Left ventricle myocardium inferior (tissue), 1 donor: ENCODE data around the gene GNB5. TPM values are rescaled to one million over a fixed set of nuclear protein-coding genes. Genes with fewer than 3 reads are reported as not detected.

Source experiments
- DNase-seq: peaks from one replicate; pipeline ENCODE4 v3.0.0-alpha.2; 2020
- H3K27ac ChIP-seq: fragments of 200-600 bp; replicated peaks from 2 replicates; pipeline ENCODE4 v1.8.0; 2021
- H3K27me3 ChIP-seq: fragments of 200-600 bp; 2 replicates; pipeline ENCODE4 v1.8.0; 2021; ENCODE audit warnings: low read depth
- H3K36me3 ChIP-seq: fragments of 200-600 bp; 2 replicates; pipeline ENCODE4 v1.8.0; 2021
- H3K4me1 ChIP-seq: fragments of 200-600 bp; 2 replicates; pipeline ENCODE4 v1.8.0; 2021
- H3K4me3 ChIP-seq: fragments of 200-600 bp; 2 replicates; pipeline ENCODE4 v1.8.0; 2021; ENCODE audit warnings: mild to moderate bottlenecking, moderate library complexity
- H3K9me3 ChIP-seq: fragments of 200-600 bp; replicated peaks from 2 replicates; pipeline ENCODE4 v1.8.0; 2021
- CTCF ChIP-seq: fragments of 200-600 bp; IDR thresholded peaks from 2 replicates; pipeline ENCODE4 v1.8.0; 2021; ENCODE audit warnings: antibody characterized with exemption, mild to moderate bottlenecking, borderline replicate concordance
- intact Hi-C: fragments of 100-400 bp; cut with micrococcal nuclease; formaldehyde crosslinking; loops from one replicate; pipeline ENCODE4 v1.11.0; 2022
- total RNA-seq: library from RNA; stranded (reverse); fragmentation: NEBNext Ultra II Directional; extraction: Animal tissue kit (Norgen Biotek cat#: 25700); gene quantifications from one replicate; pipeline ENCODE4 v1.2.1, GENCODE V29; 2021
- donor health status: DM: no; HTN: yes; CAD: no; lungs with severe emphysema.

Gene GNB5
- total RNA-seq, 1 donor from 2014 or later, result 10.5 TPM

- intact Hi-C loops, result no loop called here
- no peaks in the 10 kb centered on the region for H3K4me1 ChIP-seq
- no peaks in the 10 kb centered on the region for H3K36me3 ChIP-seq
- H3K4me3 ChIP-seq, result no peak overlapping the region
- TF ChIP-seq CTCF, result no peak
- no peaks in the 10 kb centered on the region for H3K9me3 ChIP-seq
- no peak overlapping the region for H3K27ac ChIP-seq
- no peak for DNase-seq
- H3K27me3 ChIP-seq, result no peaks in the 10 kb centered on the region
These were observed 62.6 kb downstream of the GNB5 start for GRCh38 chr15:52128568-52128967.

GRCh38 chr15:52124270-52124880 is 66.8 kb downstream of the GNB5 start:
- intact Hi-C loops, result no loop called here
- no peaks in the 10 kb centered on the region for H3K9me3 ChIP-seq
- no peak for DNase-seq
- no peak for TF ChIP-seq CTCF
- no peaks in the 10 kb centered on the region for H3K27me3 ChIP-seq
- H3K36me3 ChIP-seq, result no peaks in the 10 kb centered on the region
- no peaks in the 10 kb centered on the region for H3K4me1 ChIP-seq
- no peak overlapping the region for H3K4me3 ChIP-seq
- no peak overlapping the region for H3K27ac ChIP-seq

DNA sequence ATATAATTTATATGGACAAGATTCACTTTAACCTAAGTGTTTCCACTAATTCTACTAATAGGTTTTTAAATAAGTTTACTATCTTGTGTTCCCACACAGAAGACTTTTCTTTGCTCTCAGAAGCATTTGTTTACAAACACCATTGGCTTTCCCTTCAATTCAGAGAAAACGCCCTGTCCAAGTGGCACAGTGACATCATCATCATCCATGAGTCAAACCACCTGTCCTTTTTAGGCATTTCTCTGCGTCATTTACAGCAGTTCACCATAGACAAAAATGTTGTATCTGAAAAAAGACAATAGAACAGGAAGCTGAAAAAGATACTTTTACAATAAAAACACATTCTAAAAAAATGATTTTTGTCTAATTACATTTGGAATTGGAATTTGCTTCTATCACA is 69.3 kb downstream of the GNB5 start:
- no peak for DNase-seq
- Histone ChIP-seq H3K27me3 (no peaks in the 10 kb centered on the region), H3K9me3 (no peaks in the 10 kb centered on the region), H3K4me3 (no peak overlapping the region), H3K4me1 (no peaks in the 10 kb centered on the region), H3K36me3 (no peaks in the 10 kb centered on the region), H3K27ac (no peak overlapping the region)
- intact Hi-C loops, result no loop called here
- TF ChIP-seq CTCF, result no peak

- no peak for TF ChIP-seq CTCF
- Histone ChIP-seq H3K36me3 (no peaks in the 10 kb centered on the region), H3K27ac (no peak overlapping the region), H3K4me1 (no peaks in the 10 kb centered on the region), H3K4me3 (no peak overlapping the region), H3K9me3 (no peaks in the 10 kb centered on the region), H3K27me3 (no peaks in the 10 kb centered on the region)
- no peak for DNase-seq
- intact Hi-C loops, result no loop called here
These were observed 70.2 kb downstream of the GNB5 start for GRCh38 chr15:52121006-52121405.

- intact Hi-C loops, result no loop called here
- Histone ChIP-seq H3K9me3 (no peaks in the 10 kb centered on the region), H3K4me1 (no peaks in the 10 kb centered on the region), H3K27me3 (no peaks in the 10 kb centered on the region), H3K27ac (no peak overlapping the region), H3K4me3 (no peak overlapping the region), H3K36me3 (no peaks in the 10 kb centered on the region)
- no peak for TF ChIP-seq CTCF
- DNase-seq, result no peak
These were observed 70.7 kb downstream of the GNB5 start for GRCh38 chr15:52120488-52120887.
